ENCODE results near the gene PPP2CA. TPM values are rescaled to one million over a fixed set of nuclear protein-coding genes. Genes with fewer than 3 reads are reported as not detected.

PPP2CA gene
- total RNA-seq, 1 donor from 2014 or later = 193 TPM

DNA sequence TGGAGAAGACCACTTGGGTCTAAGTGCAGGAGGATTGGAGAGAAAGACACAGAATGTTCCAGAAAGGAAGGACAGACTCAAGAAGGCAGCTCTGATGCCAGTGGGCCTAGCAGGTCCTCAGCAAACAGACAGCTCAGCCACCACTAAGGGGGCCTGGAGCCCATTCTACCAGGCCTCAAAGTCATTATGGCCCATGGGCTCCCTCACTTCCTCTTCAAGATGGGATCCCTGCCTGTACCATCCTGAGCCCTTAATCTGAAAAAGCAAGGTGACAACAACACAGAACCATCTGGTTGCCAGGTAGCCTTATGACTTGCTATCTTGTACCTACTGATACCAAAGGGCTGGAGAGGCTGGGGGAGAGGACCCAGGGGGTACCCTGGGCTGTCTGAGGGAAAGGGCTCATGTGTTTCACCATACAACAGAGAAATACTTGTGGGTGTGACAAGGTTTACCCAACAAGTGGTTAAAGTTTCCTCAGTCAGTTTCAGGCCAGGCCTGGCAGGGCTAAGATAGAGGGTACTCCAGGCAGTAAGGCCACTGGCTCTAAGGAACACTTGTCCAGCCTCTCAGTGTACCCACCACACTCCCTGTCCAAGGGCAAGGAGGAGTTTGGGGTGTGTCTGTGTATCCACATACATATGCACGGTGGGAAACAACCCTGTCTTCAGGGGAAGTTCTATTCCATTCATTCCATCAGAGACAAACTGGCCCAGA is 80.7 kb downstream of the PPP2CA start:
- no peak overlapping the region for H3K27ac Mint-ChIP-seq (ENCODE audit: unreplicated experiment)
- TF ChIP-seq, protein P1, sequence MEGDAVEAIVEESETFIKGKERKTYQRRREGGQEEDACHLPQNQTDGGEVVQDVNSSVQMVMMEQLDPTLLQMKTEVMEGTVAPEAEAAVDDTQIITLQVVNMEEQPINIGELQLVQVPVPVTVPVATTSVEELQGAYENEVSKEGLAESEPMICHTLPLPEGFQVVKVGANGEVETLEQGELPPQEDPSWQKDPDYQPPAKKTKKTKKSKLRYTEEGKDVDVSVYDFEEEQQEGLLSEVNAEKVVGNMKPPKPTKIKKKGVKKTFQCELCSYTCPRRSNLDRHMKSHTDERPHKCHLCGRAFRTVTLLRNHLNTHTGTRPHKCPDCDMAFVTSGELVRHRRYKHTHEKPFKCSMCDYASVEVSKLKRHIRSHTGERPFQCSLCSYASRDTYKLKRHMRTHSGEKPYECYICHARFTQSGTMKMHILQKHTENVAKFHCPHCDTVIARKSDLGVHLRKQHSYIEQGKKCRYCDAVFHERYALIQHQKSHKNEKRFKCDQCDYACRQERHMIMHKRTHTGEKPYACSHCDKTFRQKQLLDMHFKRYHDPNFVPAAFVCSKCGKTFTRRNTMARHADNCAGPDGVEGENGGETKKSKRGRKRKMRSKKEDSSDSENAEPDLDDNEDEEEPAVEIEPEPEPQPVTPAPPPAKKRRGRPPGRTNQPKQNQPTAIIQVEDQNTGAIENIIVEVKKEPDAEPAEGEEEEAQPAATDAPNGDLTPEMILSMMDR (IDR thresholded peaks at IDR 0.05; ENCODE audit: partially characterized antibody, unreplicated experiment) = no peak
- peaks cover 30% of the 10 kb centered on the region for H3K4me1 Mint-ChIP-seq (ENCODE audit: low read depth, unreplicated experiment)
- H3K27me3 Mint-ChIP-seq (ENCODE audit: unreplicated experiment) = peaks cover 5% of the 10 kb centered on the region
- H3K9me3 Mint-ChIP-seq (ENCODE audit: unreplicated experiment) = peaks cover 6% of the 10 kb centered on the region
- DNase-seq = no peak
- H3K36me3 Mint-ChIP-seq (ENCODE audit: unreplicated experiment) = no peaks in the 10 kb centered on the region
- H3K4me3 Mint-ChIP-seq (ENCODE audit: unreplicated experiment) = no peak overlapping the region

Small RNAs within 50 kb of the gene (microRNA-seq; reads per million reads assigned to microRNA genes)
- 6.9 reads per million, percentile 39 among the genes with 10 or more reads in this experiment for gene MIR3661 (ENCODE audit: unreplicated experiment)

Other genes with a start within 250 kb of the PPP2CA start
- gene VDAC1, start 221.1 kb downstream of the PPP2CA start, total RNA-seq (ENCODE audit: unreplicated experiment) = 132 TPM
- 5.8 TPM for gene TCF7, start 111.4 kb downstream of the PPP2CA start, total RNA-seq (ENCODE audit: unreplicated experiment)
- 345 TPM for gene SKP1, start 49.1 kb downstream of the PPP2CA start, total RNA-seq (ENCODE audit: unreplicated experiment)
- 4.2 TPM for gene CDKL3, start 141.1 kb upstream of the PPP2CA start, total RNA-seq (ENCODE audit: unreplicated experiment)
- 67.3 TPM for gene UBE2B, start 145.5 kb upstream of the PPP2CA start, total RNA-seq (ENCODE audit: unreplicated experiment)
- gene CDKN2AIPNL, start 185.8 kb upstream of the PPP2CA start, total RNA-seq (ENCODE audit: unreplicated experiment) = 41.3 TPM

Measured in glutamatergic neuron (in vitro differentiated cells).